Measurements from ENCODE around the gene MARCHF3. TPM values are rescaled to one million over a fixed set of nuclear protein-coding genes. Genes with fewer than 3 reads are reported as not detected.
"Not testable (repeated sequence)": the region's sequence is repeated elsewhere in the genome, so short reads cannot be mapped to it uniquely, and the experiment has no call there.

Gene MARCHF3
- total RNA-seq, 1 donor = 13.7 TPM

GRCh38 chr5:126925482-126925881, 104.9 kb downstream of the MARCHF3 start:
- no peak for DNase-seq (ENCODE audit: low read depth in 2 of 3, low spot score in 2 of 3)

DNA sequence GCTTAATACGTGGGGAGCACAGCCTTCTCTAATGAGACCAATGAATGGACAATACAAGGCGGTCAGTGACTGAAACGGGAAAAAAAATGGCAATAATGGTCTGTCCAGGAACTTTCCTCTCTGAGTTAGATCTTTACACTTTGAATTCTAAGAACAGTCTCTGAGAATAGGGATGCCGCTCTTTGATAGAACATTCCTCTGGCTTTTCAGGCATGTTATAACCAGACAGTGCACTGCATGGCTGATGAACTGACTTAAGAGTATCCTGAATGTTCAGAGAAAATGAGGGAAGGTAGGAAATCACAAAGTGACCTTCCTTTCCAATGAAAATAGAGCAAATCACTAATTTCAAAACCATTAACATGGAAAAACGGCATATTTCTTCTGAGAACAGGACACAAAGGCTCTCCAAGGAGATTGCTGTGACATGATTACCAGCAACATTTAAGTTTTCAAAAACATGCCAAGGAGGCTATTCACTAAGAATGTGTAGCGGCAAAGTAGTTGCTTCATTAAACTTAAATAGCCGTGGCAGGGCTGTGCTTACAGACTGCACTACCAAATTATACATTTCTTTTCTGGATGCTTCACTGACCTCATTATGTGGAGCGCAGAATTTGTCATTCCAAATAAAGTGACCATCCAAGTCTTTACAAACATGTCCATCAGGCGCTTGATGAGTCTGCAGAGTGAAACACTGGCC, 105.9 kb downstream of the MARCHF3 start:
- no peak for DNase-seq (ENCODE audit: low read depth in 2 of 3, low spot score in 2 of 3)

DNA sequence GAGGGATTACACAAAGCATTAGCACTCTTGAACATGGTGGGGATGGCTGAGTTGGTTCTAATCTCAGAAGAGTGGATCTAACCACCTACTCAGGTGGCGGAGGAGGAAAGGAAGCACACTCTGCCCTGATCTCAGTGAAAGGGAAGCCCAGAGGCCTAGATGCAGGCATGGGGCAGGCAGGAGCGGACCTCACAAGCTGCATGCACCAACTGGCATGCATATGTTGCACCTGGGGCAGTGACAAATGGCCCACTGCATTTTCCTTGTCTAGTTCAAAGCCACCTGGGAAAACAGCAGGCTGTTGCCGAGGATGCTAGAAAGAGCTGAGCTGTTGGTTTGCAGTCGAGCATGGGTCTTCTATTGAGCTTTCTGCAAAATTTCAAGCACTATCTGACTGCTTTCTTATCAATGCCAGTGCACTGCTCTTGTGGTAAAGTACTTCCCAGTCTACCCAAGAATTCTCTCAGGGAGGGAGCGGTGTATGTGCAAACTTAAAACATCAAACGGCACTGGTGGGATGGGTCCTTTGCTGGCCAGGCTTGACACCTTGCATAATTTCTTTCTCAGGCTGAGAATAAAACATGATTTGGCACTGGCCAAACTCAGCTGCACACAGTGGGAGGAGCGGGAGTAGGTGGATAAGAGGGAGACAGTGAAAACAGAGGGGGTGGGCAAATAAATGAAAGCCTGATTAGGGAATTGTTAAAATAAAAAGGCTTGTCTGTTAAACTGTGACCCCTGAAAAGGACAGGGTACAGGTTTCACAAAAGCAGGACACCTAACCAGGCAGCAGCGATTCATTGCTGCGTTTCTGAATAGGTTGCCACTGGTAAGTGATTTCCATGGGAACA, 108.9 kb downstream of the MARCHF3 start:
- peak in 1 of 3 donors; percentile 23 for DNase-seq (ENCODE audit: low read depth in 2 of 3, low spot score in 2 of 3)

GRCh38 chr5:126920291-126920690, 110.1 kb downstream of the MARCHF3 start:
- DNase-seq (ENCODE audit: low read depth in 2 of 3, low spot score in 2 of 3) = no peak

DNA sequence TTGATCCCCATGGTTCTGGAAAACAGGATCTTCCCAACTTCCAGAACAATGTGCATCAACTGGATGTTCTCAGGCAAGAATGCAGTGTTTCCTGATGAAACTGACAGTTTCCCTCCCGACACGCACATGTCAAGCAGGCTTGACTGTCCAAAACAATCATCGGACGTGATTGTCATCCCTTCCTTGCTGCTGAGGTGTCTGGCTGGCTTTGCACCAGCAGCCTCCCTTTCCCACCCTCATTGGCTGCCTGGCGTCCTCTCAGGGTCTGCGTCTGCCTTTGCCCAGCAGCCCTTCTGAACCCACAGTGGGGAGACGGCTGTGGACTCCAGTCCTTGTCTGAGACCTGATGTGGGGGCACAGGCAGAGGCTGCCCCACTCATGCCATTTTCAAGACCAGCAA, 110.8 kb downstream of the MARCHF3 start:
- no peak for DNase-seq (ENCODE audit: low read depth in 2 of 3, low spot score in 2 of 3)

- no peak for DNase-seq (ENCODE audit: low read depth in 2 of 3, low spot score in 2 of 3)
Measured at GRCh38 chr5:126918615-126918957, 111.8 kb downstream of the MARCHF3 start.

GRCh38 chr5:126917918-126918614, 112.3 kb downstream of the MARCHF3 start:
- no peak for DNase-seq (ENCODE audit: low read depth in 2 of 3, low spot score in 2 of 3)

DNA sequence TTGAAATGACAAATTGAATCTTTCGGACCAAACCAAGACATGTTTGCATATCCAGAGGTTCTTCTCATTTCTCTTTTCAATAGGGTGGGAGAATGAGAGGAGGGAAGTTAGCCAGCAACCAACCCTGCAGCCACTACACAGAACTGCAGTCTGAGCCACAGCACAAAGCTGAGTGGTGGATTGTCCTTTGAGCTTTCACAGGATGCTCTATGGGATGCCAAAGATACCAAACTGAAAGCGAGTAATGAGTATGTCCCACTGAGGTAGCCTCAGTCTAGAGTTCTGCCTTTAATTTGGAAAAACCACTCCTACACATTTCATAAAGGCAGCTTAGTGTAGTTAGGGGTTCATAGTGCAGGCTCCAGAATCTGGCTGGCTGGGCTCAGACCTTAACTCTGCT, 114.9 kb downstream of the MARCHF3 start:
- DNase-seq (ENCODE audit: low read depth in 2 of 3, low spot score in 2 of 3) = no peak

- DNase-seq (ENCODE audit: low read depth in 2 of 3, low spot score in 2 of 3) = no peak
Measured at GRCh38 chr5:126914801-126915436, 115.4 kb downstream of the MARCHF3 start.

DNA sequence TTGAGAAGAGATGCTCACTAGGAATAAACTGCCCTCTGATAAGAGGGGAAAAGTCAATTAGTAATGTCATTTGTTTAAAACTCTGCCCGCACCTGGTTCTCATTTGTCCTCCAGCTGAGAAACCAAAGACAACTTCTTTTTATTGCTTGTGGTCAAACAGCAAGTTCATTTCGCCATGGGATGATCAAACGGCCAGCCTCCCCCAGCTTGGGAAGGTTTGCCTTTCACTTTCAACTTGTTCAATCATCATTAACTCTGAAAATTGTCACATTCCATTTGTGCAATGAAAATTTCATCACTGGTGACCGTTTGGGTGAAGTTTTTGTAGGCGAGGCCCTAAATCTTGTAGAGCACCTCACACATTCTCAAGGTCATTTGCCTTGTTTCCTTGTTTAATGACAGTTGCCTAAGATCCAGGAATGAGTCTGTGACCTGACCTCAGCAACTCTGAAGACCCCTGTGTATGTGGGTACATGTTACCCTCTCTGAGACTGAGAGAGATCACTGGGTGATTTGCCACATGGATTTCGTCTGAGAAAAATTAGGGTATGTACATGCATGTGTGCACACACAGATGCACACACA, 117.7 kb downstream of the MARCHF3 start:
- no peak for DNase-seq (ENCODE audit: low read depth in 2 of 3, low spot score in 2 of 3)

DNA sequence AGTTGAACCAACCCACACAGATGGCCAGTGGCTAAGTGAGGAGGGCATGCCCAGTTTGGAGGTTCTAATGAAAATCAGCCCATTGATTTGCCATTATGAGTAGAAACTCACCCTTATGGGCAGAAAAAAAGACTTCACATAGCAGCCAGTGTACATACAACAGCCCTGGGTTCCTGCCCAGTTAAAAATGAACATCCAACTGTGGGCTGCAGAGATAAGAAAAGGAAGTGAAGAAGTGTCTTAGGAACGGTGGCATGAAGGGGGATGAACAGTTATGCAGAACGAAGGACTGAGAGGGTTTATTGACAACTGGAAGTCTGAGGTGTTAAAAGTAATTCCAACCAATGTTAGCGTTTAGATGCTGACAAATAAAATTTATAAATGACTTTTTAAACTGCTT, 118.4 kb downstream of the MARCHF3 start:
- DNase-seq (ENCODE audit: low read depth in 2 of 3, low spot score in 2 of 3) = no peak

- no peak for DNase-seq (ENCODE audit: low read depth in 2 of 3, low spot score in 2 of 3)
Measured at GRCh38 chr5:126909856-126910255, 120.5 kb downstream of the MARCHF3 start.

DNA sequence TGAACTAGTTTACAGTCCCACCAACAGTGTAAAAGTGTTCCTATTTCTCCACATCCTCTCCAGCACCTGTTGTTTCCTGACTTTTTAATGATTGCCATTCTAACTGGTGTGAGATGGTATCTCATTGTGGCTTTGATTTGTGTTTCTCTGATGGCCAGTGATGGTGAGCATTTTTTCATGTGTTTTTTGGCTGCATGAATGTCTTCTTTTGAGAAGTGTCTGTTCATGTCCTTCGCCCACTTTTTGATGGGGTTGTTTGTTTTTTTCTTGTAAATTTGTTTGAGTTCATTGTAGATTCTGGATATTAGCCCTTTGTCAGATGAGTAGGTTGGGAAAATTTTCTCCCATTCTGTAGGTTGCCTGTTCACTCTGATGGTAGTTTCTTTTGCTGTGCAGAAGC, 126.0 kb downstream of the MARCHF3 start:
- DNase-seq (ENCODE audit: low read depth in 2 of 3, low spot score in 2 of 3) = not testable (repeated sequence)

DNA sequence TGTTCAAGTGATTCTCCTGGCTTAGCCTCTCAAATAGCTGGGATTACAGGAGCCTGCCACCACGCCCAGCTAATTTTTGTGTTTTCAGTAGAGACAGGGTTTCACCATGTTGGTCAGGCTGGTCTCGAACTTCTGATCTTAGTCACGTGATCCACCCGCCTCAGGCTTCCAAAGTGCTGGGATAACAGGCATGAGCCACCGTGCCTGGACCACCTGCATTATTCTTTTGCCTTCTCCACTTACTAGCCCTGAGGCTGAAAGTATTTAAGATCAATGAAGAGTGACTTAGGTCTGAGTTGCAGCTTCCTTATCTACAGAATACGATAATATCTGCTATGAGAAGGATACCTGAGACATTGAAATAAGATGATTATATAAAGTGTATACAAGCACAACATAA, 129.6 kb downstream of the MARCHF3 start:
- no peak for DNase-seq (ENCODE audit: low read depth in 2 of 3, low spot score in 2 of 3)

- DNase-seq (ENCODE audit: low read depth in 2 of 3, low spot score in 2 of 3) = no peak
Measured at GRCh38 chr5:126899476-126899875, 130.9 kb downstream of the MARCHF3 start.

DNA sequence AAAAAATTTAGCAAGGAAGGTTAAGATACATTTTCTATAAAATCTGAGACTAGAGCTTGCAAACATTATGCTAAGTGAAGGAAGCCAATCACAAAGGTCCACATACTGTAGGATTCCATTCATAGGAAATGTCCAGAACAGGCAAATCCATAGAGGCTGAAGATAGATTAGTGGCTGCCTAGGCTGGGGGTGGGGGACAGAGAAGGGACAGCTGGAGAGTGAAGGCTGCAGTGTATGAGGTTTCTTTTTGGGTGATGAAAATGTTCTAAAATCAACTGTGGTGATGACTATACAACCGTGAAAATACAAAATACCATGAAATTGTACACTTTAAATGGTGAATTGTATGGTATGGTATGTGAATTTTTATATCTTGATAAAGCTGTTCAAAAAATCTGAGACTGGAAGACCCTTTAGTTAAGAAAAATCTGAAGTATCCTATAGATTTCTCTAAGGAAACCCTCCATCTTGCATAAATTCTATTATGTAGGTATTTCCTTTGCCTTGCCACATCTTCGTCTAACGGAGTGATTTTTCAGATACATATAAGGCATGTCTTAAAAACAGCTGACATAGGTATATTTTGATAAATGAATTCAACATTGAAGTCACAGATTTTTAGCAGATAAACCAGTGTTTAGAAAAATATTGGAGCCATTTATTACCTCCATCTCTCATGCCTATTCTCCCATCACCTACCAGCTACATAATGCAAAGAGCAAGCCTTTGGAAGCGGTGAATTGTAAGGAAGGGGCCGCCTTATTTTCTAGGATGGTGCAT, 132.3 kb downstream of the MARCHF3 start:
- no peak for DNase-seq (ENCODE audit: low read depth in 2 of 3, low spot score in 2 of 3)

DNA sequence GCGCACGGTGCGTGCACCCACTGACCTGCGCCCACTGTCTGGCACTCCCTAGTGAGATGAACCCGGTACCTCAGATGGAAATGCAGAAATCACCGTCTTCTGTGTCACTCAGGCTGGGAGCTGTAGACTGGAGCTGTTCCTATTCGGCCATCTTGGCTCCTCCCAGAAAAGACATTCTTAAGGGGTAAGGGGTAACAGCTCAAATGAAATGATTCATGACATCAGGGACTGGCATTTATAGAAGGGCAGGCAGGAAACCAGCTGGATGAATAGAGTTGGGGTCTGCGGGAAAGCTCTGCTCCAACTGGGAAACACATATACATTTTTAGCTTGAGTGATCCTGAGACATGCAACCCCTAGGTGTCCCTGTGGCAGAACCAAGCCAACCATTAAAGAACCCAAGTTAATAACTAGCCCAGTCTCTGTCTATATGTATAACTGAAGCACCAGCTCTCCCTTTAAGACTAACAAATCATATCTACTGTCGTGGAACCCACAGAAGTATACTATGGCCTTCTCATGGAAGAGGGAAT, 134.1 kb downstream of the MARCHF3 start:
- DNase-seq (ENCODE audit: low read depth in 2 of 3, low spot score in 2 of 3) = no peak

- DNase-seq (ENCODE audit: low read depth in 2 of 3, low spot score in 2 of 3) = not testable (repeated sequence)
Measured at GRCh38 chr5:126895712-126896111, 134.6 kb downstream of the MARCHF3 start.

GRCh38 chr5:126890414-126890813, 139.9 kb downstream of the MARCHF3 start:
- not testable (repeated sequence) for DNase-seq (ENCODE audit: low read depth in 2 of 3, low spot score in 2 of 3)

DNA sequence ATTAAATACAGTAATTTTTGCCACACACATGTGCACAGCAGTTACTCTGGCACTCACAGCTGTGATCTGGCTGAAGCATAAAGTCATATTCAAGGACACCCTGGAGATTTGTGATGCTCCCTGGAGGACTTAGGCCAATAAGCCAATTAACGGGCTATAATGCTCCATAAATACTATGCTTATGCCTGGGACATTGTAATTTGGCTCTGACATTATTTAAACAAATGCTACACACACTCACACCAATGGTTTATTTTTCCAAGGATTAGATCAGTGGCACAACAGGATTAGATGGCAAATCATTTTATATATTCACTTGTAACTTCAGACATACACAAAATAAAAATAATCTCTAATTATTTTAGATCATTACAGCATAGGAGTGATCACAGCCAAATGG, 142.2 kb downstream of the MARCHF3 start:
- DNase-seq (ENCODE audit: low read depth in 2 of 3, low spot score in 2 of 3) = no peak
